H1 (cell line): Measurements from ENCODE around the gene BRCA1. TPM values are rescaled to one million over a fixed set of nuclear protein-coding genes. Genes with fewer than 3 reads are reported as not detected.
"Not testable (repeated sequence)": the region's sequence is repeated elsewhere in the genome, so short reads cannot be mapped to it uniquely, and the experiment has no call there.

Source experiments
- CTCF ChIA-PET: fragments of 300-600 bp; sonication (Branson Sonifier 250); formaldehyde crosslinking; loops from one replicate; lab custom pipeline; 2021; ENCODE audit not compliant: partially characterized antibody; lab: Charles Lee
- POLR2A ChIA-PET: fragments of 300-600 bp; sonication (Branson Sonifier 250); formaldehyde crosslinking; loops from one replicate; lab custom pipeline; 2021; ENCODE audit warnings: inconsistent platforms; ENCODE audit not compliant: partially characterized antibody; lab: Charles Lee
- DNase-seq, 2 experiments: peaks; one replicate each; pipeline versions ENCODE4 v3.0.0 to v3.0.0-alpha.2; 2010 to 2022; ENCODE audit warnings: low spot score in 2 of 2, low read depth in 1 of 2, mixed read lengths in 1 of 2
- FAIRE-seq: peaks from 2 replicates; lab custom pipeline; 2011; peaks lifted over from hg19 to GRCh38; lab: Jason Lieb, UNC
- H2AFZ ChIP-seq: 2 replicates; pipeline ENCODE4 v1.8.1; 2012; ENCODE audit warnings: low read length, inconsistent platforms
- H2AK5ac ChIP-seq: 2 replicates; pipeline ENCODE4 v1.6.1; 2013; ENCODE audit warnings: low read depth, low read length
- H2BK120ac ChIP-seq: replicated peaks from 2 replicates; pipeline ENCODE3; 2013; ENCODE audit warnings: low read depth, low read length, inconsistent platforms
- H2BK12ac ChIP-seq: 2 replicates; pipeline ENCODE4 v1.6.1; 2013; ENCODE audit warnings: low read depth, low read length
- H2BK15ac ChIP-seq: 2 replicates; pipeline ENCODE4 v1.6.1; 2013; ENCODE audit warnings: low read length
- H2BK20ac ChIP-seq: 2 replicates; pipeline ENCODE4 v1.6.1; 2013; ENCODE audit warnings: low read length
- H2BK5ac ChIP-seq: 2 replicates; pipeline ENCODE4 v1.6.1; 2013; ENCODE audit warnings: low read depth, low read length
- H3K14ac ChIP-seq: 2 replicates; pipeline ENCODE4 v1.6.1; 2013; ENCODE audit warnings: inconsistent platforms; ENCODE audit not compliant: insufficient read length
- H3K18ac ChIP-seq: 2 replicates; pipeline ENCODE4 v1.6.1; 2013; ENCODE audit warnings: low read length; ENCODE audit errors: extremely low read depth
- H3K23ac ChIP-seq: 2 replicates; pipeline ENCODE4 v1.6.1; 2013; ENCODE audit warnings: inconsistent platforms; ENCODE audit not compliant: insufficient read length
- H3K23me2 ChIP-seq: 2 replicates; pipeline ENCODE4 v1.6.1; 2013; ENCODE audit warnings: low read depth, low read length
- H3K27ac ChIP-seq: 2 replicates; pipeline ENCODE4 v1.6.1; 2011; ENCODE audit warnings: low read depth, low read length, inconsistent platforms
- H3K27me3 ChIP-seq, 4 experiments: replicated peaks in 1 of 4; 1 replicate in 1 of 4; 2 replicates in 3 of 4; pipeline versions ENCODE4 v1.6.1 to v1.8.1; 2011 to 2013; ENCODE audit warnings: low read length in 3 of 4, mild to moderate bottlenecking in 3 of 4, inconsistent platforms in 2 of 4, mixed read lengths in 2 of 4, moderate library complexity in 1 of 4; ENCODE audit not compliant: control insufficient read depth in 3 of 4, insufficient read depth in 3 of 4; ENCODE audit errors: extremely low read depth in 1 of 4
- H3K36me3 ChIP-seq, 4 experiments: 2 replicates each; pipeline versions ENCODE4 v1.6.1 to v1.8.1; 2011 to 2013; ENCODE audit warnings: mild to moderate bottlenecking in 4 of 4, low read length in 3 of 4, moderate library complexity in 2 of 4, control low read depth in 1 of 4, inconsistent platforms in 1 of 4; ENCODE audit not compliant: insufficient read depth in 4 of 4, control insufficient read depth in 2 of 4
- H3K4ac ChIP-seq: replicated peaks from 2 replicates; pipeline ENCODE3; 2013; ENCODE audit warnings: low read length, low read depth, mixed read lengths, inconsistent platforms; ENCODE audit not compliant: insufficient read length
- H3K4me1 ChIP-seq, 4 experiments: replicated peaks in 1 of 4; 1 replicate in 1 of 4; 2 replicates in 3 of 4; pipeline versions ENCODE4 v1.6.1 to v1.8.1; 2011 to 2013; ENCODE audit warnings: low read length in 3 of 4, inconsistent platforms in 2 of 4, mixed read lengths in 1 of 4; ENCODE audit not compliant: insufficient read depth in 4 of 4, control insufficient read depth in 3 of 4
- H3K4me2 ChIP-seq, 2 experiments: 2 replicates each; pipeline versions ENCODE4 v1.6.1 to v1.8.1; 2011 to 2013; ENCODE audit warnings: low read depth in 2 of 2, low read length in 2 of 2, control low read depth in 1 of 2, inconsistent platforms in 1 of 2, mild to moderate bottlenecking in 1 of 2; ENCODE audit not compliant: insufficient read depth in 1 of 2
- H3K4me3 ChIP-seq, 4 experiments: fragments of 200-600, 300-600 bp in 1 of 4; sonication (generic), shearing (Covaris generic), sonication (Bioruptor Twin) in 1 of 4; 2 replicates each; pipeline versions ENCODE4 v1.5.1 to v1.8.1; 2011 to 2016; ENCODE audit warnings: low read length in 4 of 4, low read depth in 3 of 4, control low read depth in 2 of 4, inconsistent platforms in 2 of 4, mild to moderate bottlenecking in 2 of 4, mixed read lengths in 1 of 4, moderate library complexity in 1 of 4; ENCODE audit not compliant: insufficient read depth in 2 of 4; ENCODE audit errors: extremely low read depth in 1 of 4
- H3K56ac ChIP-seq: replicated peaks from 2 replicates; pipeline ENCODE3; 2013; ENCODE audit warnings: low read depth, mild to moderate bottlenecking, mixed read lengths, low read length, inconsistent platforms; ENCODE audit not compliant: insufficient read length
- H3K79me1 ChIP-seq: 2 replicates; pipeline ENCODE4 v1.6.1; 2013; ENCODE audit warnings: low read depth, low read length, control low read depth
- H3K79me2 ChIP-seq, 2 experiments: 2 replicates each; pipeline versions ENCODE4 v1.6.1 to v1.8.1; 2012 to 2013; ENCODE audit warnings: low read length in 2 of 2, mild to moderate bottlenecking in 2 of 2, inconsistent platforms in 1 of 2; ENCODE audit not compliant: insufficient read depth in 2 of 2, control insufficient read depth in 1 of 2
- H3K9ac ChIP-seq, 4 experiments: replicated peaks in 1 of 4; 1 replicate in 1 of 4; 2 replicates in 3 of 4; pipeline versions ENCODE4 v1.6.1 to v1.8.1; 2011 to 2013; ENCODE audit warnings: low read depth in 3 of 4, low read length in 3 of 4, control low read depth in 2 of 4, mild to moderate bottlenecking in 2 of 4, moderate library complexity in 2 of 4, inconsistent platforms in 1 of 4; ENCODE audit errors: extremely low read depth in 1 of 4
- H3K9me3 ChIP-seq, 2 experiments: 2 replicates each; pipeline versions ENCODE4 v1.6.1 to v1.8.1; 2012 to 2013; ENCODE audit warnings: mild to moderate bottlenecking in 2 of 2, moderate library complexity in 2 of 2, control low read depth in 1 of 2, inconsistent platforms in 1 of 2, low read depth in 1 of 2, low read length in 1 of 2, mixed read lengths in 1 of 2; ENCODE audit not compliant: insufficient read depth in 2 of 2
- H4K20me1 ChIP-seq, 2 experiments: replicated peaks in 1 of 2; 2 replicates each; pipeline versions ENCODE3 to v1.8.1; 2011 to 2013; ENCODE audit warnings: inconsistent platforms in 2 of 2, low read length in 2 of 2, mild to moderate bottlenecking in 1 of 2; ENCODE audit not compliant: insufficient read depth in 2 of 2, control insufficient read depth in 1 of 2
- H4K5ac ChIP-seq: 2 replicates; pipeline ENCODE4 v1.6.1; 2013; ENCODE audit warnings: low read length, low read depth, mixed read lengths, inconsistent platforms; ENCODE audit not compliant: insufficient read length
- H4K8ac ChIP-seq: 2 replicates; pipeline ENCODE4 v1.8.0; 2013; ENCODE audit warnings: mild to moderate bottlenecking, moderate library complexity, low read length, inconsistent platforms; ENCODE audit not compliant: insufficient read depth; ENCODE audit errors: extremely low read depth
- H4K91ac ChIP-seq: replicated peaks from 2 replicates; pipeline ENCODE3; 2013; ENCODE audit warnings: low read length, mixed read lengths, inconsistent platforms; ENCODE audit not compliant: insufficient read length
- BACH1 ChIP-seq: IDR thresholded peaks from 2 replicates; pipeline ENCODE4 v1.6.1; 2012; ENCODE audit warnings: low read length, improper control_type of control experiment
- CEBPB ChIP-seq: IDR thresholded peaks from 2 replicates; pipeline ENCODE4 v1.6.1; 2012; ENCODE audit warnings: low read depth, low read length
- CTBP2 ChIP-seq: IDR thresholded peaks from 2 replicates; pipeline ENCODE4 v1.7.0; 2011; ENCODE audit warnings: borderline replicate concordance, mild to moderate bottlenecking, moderate library complexity, mixed read lengths, low read length; ENCODE audit not compliant: insufficient read depth, insufficient read length
- FOSL1 ChIP-seq: IDR thresholded peaks from 2 replicates; pipeline ENCODE4 v1.6.1; 2011; ENCODE audit warnings: mild to moderate bottlenecking, low read depth, low read length, moderate library complexity; ENCODE audit not compliant: insufficient read depth
- POU5F1 ChIP-seq: IDR thresholded peaks from 2 replicates; pipeline ENCODE4 v1.6.1; 2011; ENCODE audit warnings: low read depth, mild to moderate bottlenecking, low read length, moderate library complexity
- SIRT6 ChIP-seq: IDR thresholded peaks from one replicate; pipeline ENCODE4 v1.7.1; 2012; ENCODE audit warnings: low read length, inconsistent platforms
- SIX5 ChIP-seq: IDR thresholded peaks from 2 replicates; pipeline ENCODE4 v1.6.1; 2011; ENCODE audit warnings: mild to moderate bottlenecking, low read depth, low read length
- SUZ12 ChIP-seq: fragments of 200-600 bp; sonication (generic); IDR thresholded peaks from 2 replicates; pipeline ENCODE4 v1.6.1; 2012; ENCODE audit warnings: mild to moderate bottlenecking, inconsistent platforms, low read length, moderate library complexity, mixed read lengths
- WGBS, 2 experiments: shearing (Covaris generic) in 1 of 2; methylation state at CpG; one replicate each; pipeline versions ENCODE4 v1.1.6 to v1.1.7; 2013 to 2015; ENCODE audit warnings: low lambda C conversion rate in 2 of 2, mixed read lengths in 2 of 2, inconsistent platforms in 1 of 2, low coverage in 1 of 2, missing lambda C conversion rate in 1 of 2; ENCODE audit not compliant: insufficient replicate concordance in 2 of 2, insufficient coverage in 1 of 2, insufficient read length in 1 of 2; ENCODE audit errors: extremely low coverage in 1 of 2, missing lambda C conversion rate in 1 of 2; 5-methylcytosine and 5-hydroxymethylcytosine counted together
- polyA plus RNA-seq, 7 experiments: library from polyadenylated mRNA; depleted of rRNA in 3 of 7; stranded (reverse) in 5 of 7; unstranded in 2 of 7; fragments of >200 nt in 5 of 7; fragments of 200-250 nt in 2 of 7; gene quantifications; 1 replicate in 5 of 7; 2 replicates in 1 of 7; 4 replicates in 1 of 7; pipeline versions ENCODE4 v1.2.1 to v1.2.3, GENCODE V29; 2011 to 2013; ENCODE audit warnings: missing spikeins in 2 of 7, mixed read lengths in 2 of 7
- total RNA-seq: library from RNA; stranded (reverse); fragmentation: NEBNext Ultra II Directional; extraction: Animal tissue kit (Norgen Biotek cat#: 25700); gene quantifications from 2 replicates; pipeline ENCODE4 v1.2.1, GENCODE V29; 2021
- TF ChIP-seq, protein P1 (sequence below): IDR thresholded peaks from 2 replicates; pipeline ENCODE4 v1.6.1; 2012; ENCODE audit warnings: low read length, inconsistent platforms
- TF ChIP-seq, protein P2 (sequence below): IDR thresholded peaks from 2 replicates; pipeline ENCODE4 v1.6.1; 2011; ENCODE audit warnings: low read length, improper control_type of control experiment

BRCA1 gene
- total and polyA plus RNA-seq, 2 of the 8 experiments (the other 6 are each of a cell fraction or from before 2014, with no cell fraction given): 30.7 to 39.2 TPM

DNA sequence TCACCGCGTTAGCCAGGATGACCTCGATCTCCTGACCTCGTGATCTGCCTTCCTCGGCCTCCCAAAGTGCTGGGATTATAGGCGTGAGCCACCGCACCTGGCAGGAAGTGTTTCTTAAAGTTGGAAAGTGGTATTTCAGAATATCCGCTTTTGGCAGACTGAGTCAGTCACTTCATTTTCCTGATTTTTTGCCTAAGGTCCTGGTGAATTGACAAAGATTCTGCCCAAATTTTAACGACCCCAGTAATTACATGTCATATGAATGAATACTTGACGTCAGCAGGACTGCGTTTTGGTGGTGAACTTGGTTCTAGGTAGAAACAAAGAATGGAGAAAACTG lies 4.5 kb upstream of the BRCA1 start (continued):
- TF ChIP-seq BACH1 (no peak), FOSL1 (no peak), SUZ12 (no peak), CEBPB (no peak), CTBP2 (no peak), POU5F1 (no peak), SIX5 (no peak), SIRT6 (no peak)
- TF ChIP-seq, protein P1, sequence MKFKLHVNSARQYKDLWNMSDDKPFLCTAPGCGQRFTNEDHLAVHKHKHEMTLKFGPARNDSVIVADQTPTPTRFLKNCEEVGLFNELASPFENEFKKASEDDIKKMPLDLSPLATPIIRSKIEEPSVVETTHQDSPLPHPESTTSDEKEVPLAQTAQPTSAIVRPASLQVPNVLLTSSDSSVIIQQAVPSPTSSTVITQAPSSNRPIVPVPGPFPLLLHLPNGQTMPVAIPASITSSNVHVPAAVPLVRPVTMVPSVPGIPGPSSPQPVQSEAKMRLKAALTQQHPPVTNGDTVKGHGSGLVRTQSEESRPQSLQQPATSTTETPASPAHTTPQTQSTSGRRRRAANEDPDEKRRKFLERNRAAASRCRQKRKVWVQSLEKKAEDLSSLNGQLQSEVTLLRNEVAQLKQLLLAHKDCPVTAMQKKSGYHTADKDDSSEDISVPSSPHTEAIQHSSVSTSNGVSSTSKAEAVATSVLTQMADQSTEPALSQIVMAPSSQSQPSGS: no peak
- TF ChIP-seq, protein P2, sequence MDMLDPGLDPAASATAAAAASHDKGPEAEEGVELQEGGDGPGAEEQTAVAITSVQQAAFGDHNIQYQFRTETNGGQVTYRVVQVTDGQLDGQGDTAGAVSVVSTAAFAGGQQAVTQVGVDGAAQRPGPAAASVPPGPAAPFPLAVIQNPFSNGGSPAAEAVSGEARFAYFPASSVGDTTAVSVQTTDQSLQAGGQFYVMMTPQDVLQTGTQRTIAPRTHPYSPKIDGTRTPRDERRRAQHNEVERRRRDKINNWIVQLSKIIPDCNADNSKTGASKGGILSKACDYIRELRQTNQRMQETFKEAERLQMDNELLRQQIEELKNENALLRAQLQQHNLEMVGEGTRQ: no peak

DNA sequence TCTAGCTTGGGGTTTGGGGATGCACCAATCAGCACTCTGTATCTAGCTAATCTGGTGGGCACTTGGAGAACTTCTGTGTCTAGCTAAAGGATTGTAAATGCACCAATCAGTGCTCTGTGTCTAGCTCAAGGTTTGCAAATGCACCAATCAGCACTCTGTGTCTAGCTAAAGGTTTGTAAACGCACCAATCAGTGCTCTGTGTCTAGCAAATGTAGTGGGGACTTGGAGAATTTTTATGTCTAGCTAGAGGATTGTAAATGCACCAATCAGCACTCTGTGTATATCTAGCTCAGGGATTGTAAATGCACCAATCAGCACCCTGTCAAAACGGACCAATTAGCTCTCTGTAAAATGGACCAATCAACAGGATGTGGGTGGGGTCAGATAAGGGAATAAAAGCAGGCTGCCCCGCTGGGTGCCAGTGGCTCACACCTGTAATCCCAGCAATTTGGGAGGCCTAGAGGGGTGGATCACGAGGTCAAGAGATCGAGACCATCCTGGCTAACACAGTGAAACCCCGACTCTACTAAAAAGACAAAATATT lies 2.2 kb upstream of the BRCA1 start:
- not testable (repeated sequence) for H3K27me3 ChIP-seq, H2AFZ ChIP-seq, H2AK5ac ChIP-seq, H2BK20ac ChIP-seq, H2BK120ac ChIP-seq, H2BK12ac ChIP-seq, H3K79me1 ChIP-seq, H3K4me3 ChIP-seq, H4K5ac ChIP-seq, DNase-seq, H3K23ac ChIP-seq, H3K4me2 ChIP-seq, H3K9ac ChIP-seq, H4K91ac ChIP-seq, H3K23me2 ChIP-seq, H3K4me1 ChIP-seq, H2BK15ac ChIP-seq, H3K4ac ChIP-seq, H3K27ac ChIP-seq, FAIRE-seq, H3K56ac ChIP-seq, H3K14ac ChIP-seq, H4K20me1 ChIP-seq, H3K9me3 ChIP-seq, H4K8ac ChIP-seq, H2BK5ac ChIP-seq, H3K18ac ChIP-seq
- Histone ChIP-seq H3K36me3 (peaks cover 0 to 10% (median 6%) of the 10 kb centered on the region in 4 experiments; a peak in 3 of 8 replicates), H3K79me2 (peaks cover 0 to 30% of the 10 kb centered on the region in 2 experiments; a peak in 2 of 4 replicates)
- 92% methylated on average over 6 of the region's 6 CpGs; no CpG with 5 or more reads in 1 of the 2 experiments for WGBS, 2 experiments
- POLR2A ChIA-PET: interaction anchor here (1.1 to 5.5 kb wide), 14 partner anchors 10 to 188 kb away, joined by 3 to 29 read pairs (median 4); partner anchors contain the start of genes NBR1, RPL27 and VAT1
- CTCF ChIA-PET: interaction anchor here (0.7 to 1.3 kb wide), 4 partner anchors 12 to 129 kb away, joined by 3 to 4 read pairs (median 3); partner anchors contain the start of genes RPL27 and TMEM106A
